Inflammatory macrophage treated with lipopolysaccharide for 1 hour (primary cell): ENCODE data around the gene PHLPP1.
A peak's percentile ranks its signal among the peaks of the same experiment; 100 is the strongest.

Source experiments
- DNase-seq, 2 donors: peaks; one replicate each; pipeline ENCODE4 v3.0.0-alpha.2; 2020 to 2022

Gene PHLPP1

GRCh38 chr18:62856294-62856693 is 141.0 kb downstream of the PHLPP1 start:
- no peak for DNase-seq

GRCh38 chr18:62857263-62857976 is 142.1 kb downstream of the PHLPP1 start:
- no peak for DNase-seq

- DNase-seq: no peak
These were observed 144.7 kb downstream of the PHLPP1 start for GRCh38 chr18:62860062-62860461.

GRCh38 chr18:62862466-62862865 is 147.1 kb downstream of the PHLPP1 start:
- no peak for DNase-seq

- no peak for DNase-seq
These were observed 148.2 kb downstream of the PHLPP1 start for GRCh38 chr18:62863579-62864001.

- DNase-seq: no peak
These were observed 150.2 kb downstream of the PHLPP1 start for GRCh38 chr18:62865498-62865897.

GRCh38 chr18:62867534-62867933 is 152.2 kb downstream of the PHLPP1 start:
- DNase-seq: no peak

- DNase-seq: no peak
These were observed 153.3 kb downstream of the PHLPP1 start for GRCh38 chr18:62868645-62869044.

GRCh38 chr18:62870643-62871042 is 155.3 kb downstream of the PHLPP1 start:
- DNase-seq: no peak

- no peak for DNase-seq
These were observed 160.0 kb downstream of the PHLPP1 start for GRCh38 chr18:62875323-62875722.

GRCh38 chr18:62876111-62876510 is 160.8 kb downstream of the PHLPP1 start:
- no peak for DNase-seq

GRCh38 chr18:62876828-62877227 is 161.5 kb downstream of the PHLPP1 start:
- DNase-seq: no peak

GRCh38 chr18:62877411-62878221 is 162.3 kb downstream of the PHLPP1 start:
- DNase-seq: no peak

GRCh38 chr18:62878305-62878704 is 163.0 kb downstream of the PHLPP1 start:
- DNase-seq: no peak

- DNase-seq: no peak
These were observed 164.7 kb downstream of the PHLPP1 start for GRCh38 chr18:62880034-62880433.

- no peak for DNase-seq
These were observed 165.5 kb downstream of the PHLPP1 start for GRCh38 chr18:62880673-62881364.

- no peak for DNase-seq
These were observed 166.2 kb downstream of the PHLPP1 start for GRCh38 chr18:62881509-62882016.

GRCh38 chr18:62883937-62884735 is 168.8 kb downstream of the PHLPP1 start:
- no peak for DNase-seq

GRCh38 chr18:62885804-62886203 is 170.5 kb downstream of the PHLPP1 start:
- DNase-seq: no peak

- DNase-seq: no peak
These were observed 179.5 kb downstream of the PHLPP1 start for GRCh38 chr18:62894681-62895390.

GRCh38 chr18:62897153-62897552 is 181.8 kb downstream of the PHLPP1 start:
- DNase-seq: peak in 1 of 2 donors; percentile 8

GRCh38 chr18:62898359-62898758 is 183.0 kb downstream of the PHLPP1 start:
- no peak for DNase-seq
